ENCODE data around the gene TEC. TPM values are rescaled to one million over a fixed set of nuclear protein-coding genes. Genes with fewer than 3 reads are reported as not detected.
"Not testable (repeated sequence)": the region's sequence is repeated elsewhere in the genome, so short reads cannot be mapped to it uniquely, and the experiment has no call there.

Gene TEC
- total RNA-seq, 1 experiment from 2014 or later = 4.5 TPM

DNA sequence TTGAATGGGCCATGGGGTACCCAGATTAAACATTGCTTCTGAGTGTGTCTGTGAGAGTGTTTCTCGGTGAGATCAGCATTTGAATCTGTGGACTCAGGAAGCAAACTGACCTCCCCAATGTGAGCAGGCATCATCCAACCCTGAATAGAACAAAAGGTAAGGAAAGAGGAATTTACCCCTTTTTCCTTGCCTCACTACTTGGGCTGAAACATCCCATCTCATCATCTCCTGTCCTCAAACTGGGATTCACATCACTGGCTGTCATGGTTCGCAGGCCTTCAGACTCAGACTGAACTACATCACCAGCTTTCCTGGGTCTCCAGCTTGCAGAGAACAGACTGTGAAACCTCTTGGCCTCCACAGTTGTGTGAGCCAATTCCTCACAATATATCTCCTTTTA lies 47.1 kb downstream of the TEC start:
- intact Hi-C loops (cut with micrococcal nuclease) = no loop called here
- H3K4me2 ChIP-seq (ENCODE audit: low read length) = no peak overlapping the region
- DNase-seq (ENCODE audit: low read depth, low spot score) (no peak), ATAC-seq (no peak)
- no peaks in the 10 kb centered on the region for H3K9me2 ChIP-seq (ENCODE audit: insufficient read depth)
- TF ChIP-seq TCF7L2 (IDR thresholded peaks at IDR 0.05; ENCODE audit: borderline replicate concordance, extremely low read depth, insufficient read depth, insufficient read length) (no peak), CBX3 (IDR thresholded peaks at IDR 0.05; ENCODE audit: low read depth) (no peak), EZH2phosphoT487 (IDR thresholded peaks at IDR 0.05; ENCODE audit: borderline replicate concordance) (no peak), ZFX (IDR thresholded peaks at IDR 0.05) (no peak)
- no peaks in the 10 kb centered on the region for H3K79me2 ChIP-seq (ENCODE audit: insufficient read depth, low read length)
- no peaks in the 10 kb centered on the region for H3K36me3 ChIP-seq (ENCODE audit: control insufficient read depth in 1 of 2, insufficient read depth in 2 of 2, low read length in 2 of 2)
- H3K27ac ChIP-seq (ENCODE audit: low read depth, low read length) = no peak overlapping the region
- peaks cover 0 to 15% of the 10 kb centered on the region in 2 experiments; a peak in 3 of 4 replicates for H3K4me1 ChIP-seq (ENCODE audit: control insufficient read depth in 1 of 2, insufficient read depth in 2 of 2, low read length in 2 of 2)
- H3K4me3 ChIP-seq (replicated peaks in 1 of 2; ENCODE audit: low read depth in 1 of 2, low read length in 2 of 2) = no peak overlapping the region
- no peak overlapping the region for H3K9ac ChIP-seq (ENCODE audit: low read length)
- ChIA-PET POLR2A (no interaction called here), CTCF (no interaction called here), RAD21 (ENCODE audit: low non-redundant PET in 1 of 2, low total read pairs in 2 of 2, uncharacterized antibody in 2 of 2, unreplicated experiment in 2 of 2) (interaction anchor here in 1 of 2 experiments (0.6 kb wide), 1 partner anchor 43 kb away, joined by 3 read pairs; no protein-coding TSS in a partner anchor)
- no peaks in the 10 kb centered on the region for H3K27me3 ChIP-seq (ENCODE audit: insufficient read depth, low read length)
- H4K20me1 ChIP-seq (ENCODE audit: insufficient read depth) = no peaks in the 10 kb centered on the region
- H2AFZ ChIP-seq (ENCODE audit: low read depth, low read length, poor library complexity, severe bottlenecking) = no peak overlapping the region
- no peaks in the 10 kb centered on the region for H3K9me3 ChIP-seq (ENCODE audit: control insufficient read depth in 1 of 2, insufficient read depth in 1 of 2, low read depth in 1 of 2, low read length in 2 of 2)
- BruUV-seq (replicated peaks) = no TSS peak

DNA sequence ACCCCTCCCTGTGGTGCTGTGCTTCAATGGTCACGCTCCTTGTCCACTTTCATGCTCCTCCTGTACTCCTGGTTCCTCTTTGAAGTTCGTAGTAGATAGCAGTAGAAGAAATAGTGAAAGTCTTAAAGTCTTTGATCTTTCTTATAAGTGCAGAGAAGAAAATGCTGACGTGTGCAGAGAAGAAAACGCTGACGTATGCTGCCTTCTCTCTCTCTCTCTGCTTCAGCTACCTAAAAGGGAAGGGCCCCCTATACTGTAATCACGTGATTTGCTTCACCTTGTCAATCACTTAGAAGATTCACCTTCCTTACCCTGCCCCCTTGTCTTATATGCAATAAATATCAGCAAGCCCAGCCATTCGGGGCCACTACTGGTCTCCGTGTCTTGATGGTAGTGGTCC lies 50.2 kb downstream of the TEC start:
- CTCF ChIA-PET; ATAC-seq; H2AFZ ChIP-seq (ENCODE audit: low read depth, low read length, poor library complexity, severe bottlenecking); DNase-seq (ENCODE audit: low read depth, low spot score); H4K20me1 ChIP-seq (ENCODE audit: insufficient read depth); H3K4me2 ChIP-seq (ENCODE audit: low read length); H3K9ac ChIP-seq (ENCODE audit: low read length); H3K27ac ChIP-seq (ENCODE audit: low read depth, low read length); H3K36me3 ChIP-seq (ENCODE audit: control insufficient read depth in 1 of 2, insufficient read depth in 2 of 2, low read length in 2 of 2); H3K27me3 ChIP-seq (ENCODE audit: insufficient read depth, low read length); H3K9me3 ChIP-seq (ENCODE audit: control insufficient read depth in 1 of 2, insufficient read depth in 1 of 2, low read depth in 1 of 2, low read length in 2 of 2); H3K9me2 ChIP-seq (ENCODE audit: insufficient read depth); H3K79me2 ChIP-seq (ENCODE audit: insufficient read depth, low read length); H3K4me3 ChIP-seq (replicated peaks in 1 of 2; ENCODE audit: low read depth in 1 of 2, low read length in 2 of 2); POLR2A ChIA-PET; BruUV-seq (replicated peaks); intact Hi-C loops (cut with micrococcal nuclease); RAD21 ChIA-PET (ENCODE audit: low non-redundant PET in 1 of 2, low total read pairs in 2 of 2, uncharacterized antibody in 2 of 2, unreplicated experiment in 2 of 2): not testable (repeated sequence)
- peaks cover 0 to 12% of the 10 kb centered on the region in 2 experiments; a peak in 3 of 4 replicates for H3K4me1 ChIP-seq (ENCODE audit: control insufficient read depth in 1 of 2, insufficient read depth in 2 of 2, low read length in 2 of 2)
